Muscle of leg (tissue), 11 donors: ENCODE results near the gene NTPCR. TPM values are rescaled to one million over a fixed set of nuclear protein-coding genes. Genes with fewer than 3 reads are reported as not detected.
"Not testable (repeated sequence)": the region's sequence is repeated elsewhere in the genome, so short reads cannot be mapped to it uniquely, and the experiment has no call there.

Experiments used
- DNase-seq: peaks from one replicate; pipeline ENCODE4 v3.0.0; 2013
- H3K27ac ChIP-seq: one replicate; pipeline ENCODE4 v1.5.1; 2013; ENCODE audit warnings: mild to moderate bottlenecking, low read length, control low read depth
- H3K27me3 ChIP-seq: one replicate; pipeline ENCODE4 v1.6.1; 2013; ENCODE audit warnings: low read length; ENCODE audit not compliant: control insufficient read depth, insufficient read depth
- H3K36me3 ChIP-seq: one replicate; pipeline ENCODE4 v1.6.1; 2013; ENCODE audit warnings: low read length; ENCODE audit not compliant: control insufficient read depth, insufficient read depth
- H3K4me1 ChIP-seq: one replicate; pipeline ENCODE4 v1.6.1; 2013; ENCODE audit warnings: low read length; ENCODE audit not compliant: control insufficient read depth, insufficient read depth
- H3K4me3 ChIP-seq: one replicate; pipeline ENCODE4 v1.5.1; 2013; ENCODE audit warnings: low read length, control low read depth
- H3K9me3 ChIP-seq: replicated peaks from 2 replicates; pipeline ENCODE4 v1.6.1; 2013; ENCODE audit warnings: low read depth, low read length; ENCODE audit not compliant: control insufficient read depth
- WGBS: methylation state at CpG from one replicate; pipeline ENCODE4 v1.1.5; 2013; ENCODE audit warnings: missing lambda C conversion rate; ENCODE audit not compliant: insufficient coverage; 5-methylcytosine and 5-hydroxymethylcytosine counted together
- polyA plus RNA-seq, 8 donors: library from polyadenylated mRNA; unstranded; fragments of 120-200 nt; gene quantifications; one replicate each; pipeline versions ENCODE4 v1.2.1 to v1.2.3, GENCODE V29; 2013; ENCODE audit warnings: inconsistent platforms in 1 of 8, low replicate concordance in 1 of 8; ENCODE audit not compliant: insufficient read length in 8 of 8, insufficient read depth in 1 of 8
- total RNA-seq: library from RNA; stranded (reverse); fragments of 120-200 nt; gene quantifications from one replicate; pipeline ENCODE4 v1.2.4, GENCODE V29; 2013

Gene NTPCR
- total and polyA plus RNA-seq, 9 donors, result 28.2 to 47.0 (median 37.7) TPM

GRCh38 chr1:232924874-232925273 lies 25.5 kb upstream of the NTPCR start:
- DNase-seq, result no peak
- Histone ChIP-seq H3K36me3 (no peaks in the 10 kb centered on the region), H3K9me3 (no peaks in the 10 kb centered on the region), H3K27me3 (no peaks in the 10 kb centered on the region), H3K27ac (no peak overlapping the region), H3K4me3 (no peak overlapping the region), H3K4me1 (no peaks in the 10 kb centered on the region)
- WGBS, result no CpG with 5 or more reads among the region's 3 CpGs

GRCh38 chr1:232925421-232926220 lies 24.8 kb upstream of the NTPCR start:
- no peak for DNase-seq
- no peak overlapping the region for H3K27ac ChIP-seq
- H3K27me3 ChIP-seq, result no peaks in the 10 kb centered on the region
- no peaks in the 10 kb centered on the region for H3K4me1 ChIP-seq
- H3K4me3 ChIP-seq, result no peak overlapping the region
- H3K9me3 ChIP-seq, result no peaks in the 10 kb centered on the region
- WGBS, result 63% methylated on average over 2 of the region's 5 CpGs
- H3K36me3 ChIP-seq, result no peaks in the 10 kb centered on the region

GRCh38 chr1:232927166-232927565 lies 23.2 kb upstream of the NTPCR start:
- WGBS, result 90% methylated on average over 4 of the region's 6 CpGs
- not testable (repeated sequence) for H3K4me3 ChIP-seq, H3K27me3 ChIP-seq, DNase-seq, H3K27ac ChIP-seq, H3K9me3 ChIP-seq, H3K4me1 ChIP-seq, H3K36me3 ChIP-seq

GRCh38 chr1:232927830-232928505 lies 22.4 kb upstream of the NTPCR start:
- no CpG with 5 or more reads among the region's 4 CpGs for WGBS
- Histone ChIP-seq H3K9me3 (no peaks in the 10 kb centered on the region), H3K36me3 (no peaks in the 10 kb centered on the region), H3K27me3 (no peaks in the 10 kb centered on the region), H3K4me3 (no peak overlapping the region), H3K27ac (no peak overlapping the region), H3K4me1 (no peaks in the 10 kb centered on the region)
- no peak for DNase-seq

- no peak for DNase-seq
- H3K27me3 ChIP-seq, result no peaks in the 10 kb centered on the region
- WGBS, result no CpG with 5 or more reads among the region's 3 CpGs
- H3K4me1 ChIP-seq, result no peaks in the 10 kb centered on the region
- H3K27ac ChIP-seq, result no peak overlapping the region
- no peak overlapping the region for H3K4me3 ChIP-seq
- H3K9me3 ChIP-seq, result no peaks in the 10 kb centered on the region
- H3K36me3 ChIP-seq, result no peaks in the 10 kb centered on the region
These were observed 17.7 kb upstream of the NTPCR start for GRCh38 chr1:232932486-232933425.

- no peak for DNase-seq
- H3K27me3 ChIP-seq, result no peaks in the 10 kb centered on the region
- no peak overlapping the region for H3K27ac ChIP-seq
- no peaks in the 10 kb centered on the region for H3K36me3 ChIP-seq
- H3K9me3 ChIP-seq, result no peaks in the 10 kb centered on the region
- no peaks in the 10 kb centered on the region for H3K4me1 ChIP-seq
- 74% methylated on average over 4 of the region's 6 CpGs for WGBS
- H3K4me3 ChIP-seq, result no peak overlapping the region
These were observed 13.5 kb upstream of the NTPCR start for GRCh38 chr1:232936941-232937340.

GRCh38 chr1:232937741-232938375 lies 12.6 kb upstream of the NTPCR start:
- no peak overlapping the region for H3K27ac ChIP-seq
- no peaks in the 10 kb centered on the region for H3K27me3 ChIP-seq
- H3K36me3 ChIP-seq, result no peaks in the 10 kb centered on the region
- no peaks in the 10 kb centered on the region for H3K9me3 ChIP-seq
- 100% methylated on average over 1 of the region's 8 CpGs for WGBS
- H3K4me1 ChIP-seq, result no peaks in the 10 kb centered on the region
- no peak overlapping the region for H3K4me3 ChIP-seq
- DNase-seq, result no peak

GRCh38 chr1:232938926-232939325 lies 11.5 kb upstream of the NTPCR start:
- DNase-seq, result no peak
- Histone ChIP-seq H3K27me3 (no peaks in the 10 kb centered on the region), H3K9me3 (no peaks in the 10 kb centered on the region), H3K4me1 (no peaks in the 10 kb centered on the region), H3K4me3 (no peak overlapping the region), H3K27ac (no peak overlapping the region), H3K36me3 (no peaks in the 10 kb centered on the region)
- WGBS, result 100% methylated on average over 2 of the region's 11 CpGs

GRCh38 chr1:232939748-232940147 lies 10.7 kb upstream of the NTPCR start:
- WGBS, result 100% methylated on average over 1 of the region's 2 CpGs
- DNase-seq, result no peak
- Histone ChIP-seq H3K27ac (no peak overlapping the region), H3K27me3 (no peaks in the 10 kb centered on the region), H3K36me3 (no peaks in the 10 kb centered on the region), H3K9me3 (no peaks in the 10 kb centered on the region), H3K4me1 (no peaks in the 10 kb centered on the region), H3K4me3 (no peak overlapping the region)
